GM19023 (cell line): Measurements from ENCODE around the gene ITGA5.

ENCODE experiments used
- ATAC-seq: cut with Tn5 transposase; IDR thresholded peaks from one replicate; pipeline ENCODE4 v1.9.1; 2021; ENCODE audit warnings: mild to moderate bottlenecking, moderate library complexity; ENCODE audit not compliant: unreplicated experiment

Gene ITGA5

DNA sequence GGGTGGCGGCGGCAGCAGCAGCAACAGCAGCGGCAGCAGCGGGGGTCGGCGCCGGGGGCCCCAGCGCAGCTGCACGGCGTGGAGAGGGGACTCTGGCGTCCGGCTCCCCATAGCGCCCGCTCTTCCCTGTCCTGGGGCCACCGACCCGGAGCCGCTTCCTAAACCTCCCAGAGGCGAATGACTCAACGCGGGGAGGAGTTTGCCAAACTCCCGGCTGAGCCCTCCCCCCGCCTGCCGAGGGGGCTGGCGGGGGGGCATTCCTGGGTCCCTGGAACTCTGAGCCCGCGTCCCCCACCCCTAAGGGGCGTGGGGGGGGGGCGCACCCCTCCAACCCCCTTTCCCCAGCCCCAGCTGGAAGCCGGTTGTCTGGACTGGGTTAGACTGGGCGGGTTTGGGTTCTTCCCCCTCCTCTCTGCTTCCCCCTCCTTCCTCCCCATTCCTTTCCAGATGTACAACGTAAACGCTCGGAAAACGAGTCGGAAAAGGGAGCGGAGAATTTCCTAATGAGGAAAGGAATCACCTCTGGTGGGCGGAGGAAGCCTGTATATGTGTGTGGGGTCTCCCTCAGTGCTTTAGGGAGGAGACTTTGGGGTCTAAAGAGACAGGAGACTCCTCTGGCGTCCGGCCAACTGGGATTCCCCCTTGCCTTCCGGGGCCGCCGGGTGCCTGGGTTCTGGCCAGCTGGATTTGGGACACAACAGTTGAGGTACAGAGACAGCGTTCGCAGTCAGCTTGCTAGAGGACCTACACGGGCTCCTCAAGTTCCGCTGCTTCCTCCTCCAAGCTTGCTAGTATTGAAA, at the start of gene ITGA5:
ITGA5 (minus strand) TSS at position 179 of the 800 bp plus-strand sequence; CDS start at position 111, 68 bp downstream.
- no peak for ATAC-seq

DNA sequence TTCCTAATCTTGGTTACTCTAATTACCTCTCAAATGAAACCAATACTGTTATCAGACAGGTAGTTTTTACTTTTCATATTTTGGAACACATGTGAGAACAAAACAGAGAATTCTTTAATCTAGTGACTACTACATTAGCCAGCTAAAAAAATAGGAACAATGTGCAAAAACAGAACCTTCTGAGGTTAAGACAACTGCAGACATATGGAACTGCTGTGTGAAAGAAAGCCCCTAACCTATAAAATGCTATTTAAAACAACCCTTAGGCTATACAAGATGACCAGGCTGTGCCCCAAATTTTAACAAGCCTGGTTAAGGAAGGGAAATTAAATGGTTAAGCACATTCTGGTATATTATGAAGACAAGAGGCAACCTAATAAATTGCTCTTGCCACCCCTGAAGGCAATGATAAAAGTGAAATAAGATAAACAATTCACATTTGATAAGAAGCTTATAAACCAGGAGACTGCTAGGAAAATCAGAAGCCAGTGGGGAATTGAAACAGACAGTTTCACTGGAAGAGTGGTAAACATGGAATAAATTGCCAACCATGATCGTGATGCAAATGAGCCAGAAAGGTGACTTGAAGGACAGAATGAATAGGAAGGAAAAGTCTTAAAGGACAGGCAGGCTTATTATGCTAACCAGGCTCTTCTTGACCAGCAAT, 46.9 kb upstream of the ITGA5 start:
- no peak for ATAC-seq

DNA sequence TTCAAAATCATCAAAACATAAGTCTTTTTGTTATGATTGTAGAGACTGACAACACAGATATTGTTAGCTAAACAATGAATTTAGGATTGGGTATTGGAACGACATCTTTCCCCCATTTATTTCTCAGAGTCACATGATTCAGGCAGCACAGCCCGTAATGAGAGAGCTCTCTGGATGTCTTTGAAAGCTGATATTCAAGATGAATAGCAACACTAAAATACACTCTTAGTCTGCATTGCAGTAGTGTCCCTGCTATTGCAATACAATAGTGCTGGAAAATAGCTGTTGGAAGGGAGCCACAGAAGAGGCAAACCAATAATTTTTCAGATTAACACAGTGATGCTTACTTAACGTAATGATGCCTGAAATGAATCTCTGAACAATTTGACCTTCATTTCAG, 44.4 kb upstream of the ITGA5 start:
- ATAC-seq, result no peak

DNA sequence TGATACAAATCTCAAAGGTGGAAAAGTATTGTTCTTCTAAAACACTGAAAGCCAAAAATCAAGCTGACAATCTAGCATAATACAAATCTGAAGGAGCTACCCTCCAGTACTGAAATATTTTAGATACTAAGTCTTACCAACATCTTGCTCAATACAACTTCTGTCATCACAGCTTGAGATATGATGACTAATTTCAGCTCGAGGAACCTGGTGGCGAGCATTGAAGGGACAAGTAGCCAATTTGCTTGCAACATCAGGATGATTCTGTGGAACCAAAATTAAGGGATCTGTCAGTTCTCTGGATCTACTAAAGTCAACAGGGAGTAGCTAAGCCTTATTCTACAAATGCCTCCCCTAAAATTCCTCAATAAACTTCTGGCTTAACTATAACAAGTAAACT, 44.0 kb upstream of the ITGA5 start:
- ATAC-seq, result no peak

DNA sequence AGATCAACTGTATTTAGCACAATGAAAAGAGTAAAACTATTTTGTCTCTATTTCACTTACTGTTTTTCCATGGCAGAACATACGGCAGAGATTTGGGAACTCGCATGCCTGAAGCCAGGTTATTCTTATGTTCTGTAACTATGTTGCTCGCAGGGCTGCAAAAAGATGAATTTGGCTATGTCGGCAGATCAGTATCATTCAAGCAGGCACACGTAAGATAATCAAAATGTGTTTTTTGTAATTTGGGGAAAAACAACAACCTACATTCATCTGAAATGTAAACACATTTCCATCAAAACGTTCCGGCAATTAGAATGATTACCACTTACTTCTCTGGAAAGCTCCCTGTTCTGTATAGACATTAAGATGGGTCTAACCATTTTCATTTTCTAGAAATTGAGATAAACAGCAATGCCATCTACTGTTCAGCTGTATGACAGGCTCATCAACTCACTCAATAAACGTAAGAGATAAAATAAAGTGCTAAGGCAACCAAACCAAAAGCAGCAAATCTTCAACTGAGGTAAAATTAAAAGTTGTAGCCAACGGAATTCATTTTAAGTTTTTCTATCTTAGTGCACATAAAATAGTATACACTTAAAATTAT, 41.4 kb upstream of the ITGA5 start:
- no peak for ATAC-seq

DNA sequence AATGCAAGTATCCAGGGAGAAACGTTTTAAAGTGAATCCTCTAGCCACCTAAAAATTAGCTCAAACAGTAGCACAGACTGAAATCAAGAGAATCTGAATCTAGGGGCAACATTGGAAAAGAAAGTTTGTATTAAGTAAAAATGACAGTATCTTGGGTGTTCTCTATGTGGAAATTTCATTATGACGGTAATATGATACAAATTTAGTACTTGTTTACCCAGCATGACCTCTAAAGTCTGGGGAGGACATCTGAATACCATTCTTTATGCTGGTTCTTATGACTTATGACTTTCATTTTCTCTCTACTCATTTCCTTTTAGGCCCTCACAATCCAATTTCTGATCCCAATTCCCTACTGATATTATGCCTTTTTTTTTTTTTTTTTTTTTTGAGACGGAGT, 40.3 kb upstream of the ITGA5 start:
- ATAC-seq, result no peak

DNA sequence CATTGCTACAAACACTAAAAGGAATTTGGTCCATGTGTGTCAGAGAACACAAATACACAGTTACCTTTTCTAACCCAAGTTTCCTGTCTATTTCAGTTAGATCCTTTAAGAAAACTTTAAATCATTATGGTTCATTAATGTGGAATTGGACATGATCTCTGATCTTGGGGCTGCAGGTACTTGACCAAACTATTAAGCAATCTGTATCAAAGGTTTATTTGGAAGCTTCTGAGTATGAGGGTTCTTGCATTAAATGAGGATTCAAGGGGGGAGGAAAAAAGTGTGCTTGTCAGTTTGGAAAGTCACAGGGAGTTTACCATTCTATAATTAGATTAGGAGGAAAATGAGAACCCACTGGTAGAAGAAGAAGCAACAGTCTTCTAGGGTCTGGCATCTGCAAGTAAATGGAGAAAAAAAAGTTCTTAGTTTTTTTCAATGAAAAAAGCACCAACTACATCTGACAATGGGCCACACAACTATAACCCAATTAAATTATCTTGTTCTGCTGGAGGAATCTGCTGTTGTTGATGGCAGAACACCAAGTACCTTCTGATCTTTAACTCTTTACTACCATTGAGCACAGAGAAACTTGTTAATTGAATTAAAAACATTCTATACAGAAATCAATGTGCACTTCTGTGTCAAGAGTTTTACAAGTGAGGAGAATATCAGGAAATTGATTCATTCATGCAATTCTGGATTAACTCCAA, 36.8 kb upstream of the ITGA5 start:
- ATAC-seq, result no peak

DNA sequence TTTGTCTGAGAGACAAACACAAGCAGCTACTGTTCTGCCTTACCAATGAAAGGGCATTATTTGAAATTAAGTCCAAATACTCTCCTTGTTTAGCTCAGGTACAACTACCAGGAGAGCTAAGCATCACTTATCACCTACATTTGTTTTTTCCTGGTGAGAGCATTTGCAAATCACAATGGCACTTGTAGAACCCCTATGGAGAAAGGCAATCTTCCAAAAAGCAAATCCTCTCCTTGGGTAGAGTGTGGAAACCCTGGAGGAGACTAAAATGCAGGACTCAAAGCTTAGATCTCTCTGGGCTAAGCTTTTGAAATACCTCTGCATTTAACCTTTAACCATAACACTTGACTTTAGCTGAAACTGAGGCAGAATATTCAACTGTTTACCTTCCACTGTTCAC, 33.6 kb upstream of the ITGA5 start:
- ATAC-seq, result no peak

DNA sequence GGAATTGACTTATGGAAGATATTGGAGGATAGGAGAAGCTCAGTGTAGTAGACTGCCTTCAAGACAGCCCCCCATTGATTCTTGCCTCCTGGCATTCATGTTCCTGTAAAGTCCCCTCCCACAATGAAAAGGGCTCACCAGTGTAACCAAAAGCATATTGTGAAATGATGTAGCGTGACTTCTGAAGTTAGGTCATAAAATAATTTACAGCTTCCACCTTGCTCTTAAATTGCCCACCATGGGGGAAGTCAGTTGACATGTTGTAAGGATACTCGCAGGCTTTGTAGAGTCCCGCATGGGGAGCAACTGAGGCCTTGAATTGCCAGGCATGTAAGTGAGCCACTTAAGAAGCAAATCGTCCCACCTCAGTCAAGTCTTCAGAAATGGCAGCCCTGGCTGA, 29.3 kb upstream of the ITGA5 start:
- ATAC-seq, result no peak

DNA sequence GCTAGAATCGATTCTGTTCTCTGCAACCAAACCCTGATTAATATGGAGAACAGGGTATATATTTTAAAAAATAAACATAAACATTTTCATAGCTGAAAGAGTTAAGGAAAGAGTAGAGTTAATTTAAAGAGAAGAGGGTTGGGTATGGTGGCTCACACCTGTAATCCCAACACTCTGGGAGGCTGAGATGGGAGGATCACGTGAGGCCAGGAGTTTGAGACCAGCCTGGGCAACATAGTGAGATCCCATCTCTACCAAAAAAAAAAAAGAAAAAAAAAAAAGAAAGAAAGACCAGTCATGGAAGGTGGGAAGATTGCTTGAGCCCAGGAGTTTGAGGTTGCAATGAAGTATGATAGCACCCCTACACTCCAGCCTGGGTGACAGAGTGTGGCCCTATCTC, 28.9 kb upstream of the ITGA5 start:
- no peak for ATAC-seq

DNA sequence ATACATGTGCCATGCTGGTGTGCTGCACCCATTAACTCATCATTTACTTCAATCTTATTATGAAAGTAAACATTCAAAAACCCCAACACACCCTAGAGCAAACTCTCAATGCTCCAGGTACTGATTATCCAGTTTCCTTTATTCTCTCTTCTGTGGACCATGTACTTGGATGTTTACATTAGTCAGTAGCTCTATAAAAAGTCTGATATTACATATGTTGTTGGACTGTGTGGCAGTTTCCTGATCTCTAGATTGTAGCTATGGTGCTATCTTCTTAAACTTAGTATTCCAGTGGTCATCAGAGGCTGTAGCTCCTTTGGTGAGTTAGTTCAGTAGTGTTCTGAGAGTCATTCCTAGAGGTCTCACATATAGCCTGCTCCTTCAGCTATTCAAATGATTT, 25.1 kb upstream of the ITGA5 start:
- ATAC-seq, result no peak

DNA sequence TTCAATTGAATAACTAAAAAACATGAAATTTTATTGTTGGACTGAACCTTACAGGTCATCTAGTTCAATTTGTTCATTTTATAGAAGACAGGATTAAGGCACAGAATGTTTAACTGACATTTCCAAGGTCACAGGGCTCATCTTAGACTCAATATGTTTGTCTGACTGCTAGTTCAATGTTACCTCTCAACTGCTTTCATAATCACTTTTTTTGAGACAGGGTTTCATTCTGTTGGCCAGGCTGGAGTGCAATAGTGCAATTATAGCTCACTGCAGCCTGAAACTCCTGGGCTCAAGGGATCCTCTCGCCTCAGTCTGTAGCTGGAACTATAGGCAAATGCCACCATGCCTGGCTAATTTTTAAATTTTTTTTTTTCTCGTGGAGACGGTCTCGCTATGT, 24.4 kb upstream of the ITGA5 start:
- no peak for ATAC-seq

DNA sequence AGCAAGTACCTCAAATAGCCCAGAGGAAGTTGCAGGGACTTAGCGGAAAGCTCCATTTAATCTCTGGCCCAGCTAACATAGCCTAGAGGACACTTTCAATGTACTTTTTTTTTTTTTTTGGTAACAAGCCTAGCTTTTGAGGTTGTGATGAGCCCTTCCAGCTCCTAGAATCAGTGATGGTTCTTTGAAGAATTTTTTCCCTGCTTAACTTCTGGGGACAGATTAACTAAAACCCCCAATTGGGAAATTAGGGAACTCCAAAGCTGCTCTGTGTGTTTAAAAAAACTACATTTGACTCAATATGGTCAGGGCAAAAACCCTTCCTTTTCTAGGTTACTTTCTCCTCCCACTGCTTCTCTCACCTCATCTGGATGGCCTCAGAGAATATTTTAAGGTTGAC, 23.9 kb upstream of the ITGA5 start:
- ATAC-seq, result no peak

DNA sequence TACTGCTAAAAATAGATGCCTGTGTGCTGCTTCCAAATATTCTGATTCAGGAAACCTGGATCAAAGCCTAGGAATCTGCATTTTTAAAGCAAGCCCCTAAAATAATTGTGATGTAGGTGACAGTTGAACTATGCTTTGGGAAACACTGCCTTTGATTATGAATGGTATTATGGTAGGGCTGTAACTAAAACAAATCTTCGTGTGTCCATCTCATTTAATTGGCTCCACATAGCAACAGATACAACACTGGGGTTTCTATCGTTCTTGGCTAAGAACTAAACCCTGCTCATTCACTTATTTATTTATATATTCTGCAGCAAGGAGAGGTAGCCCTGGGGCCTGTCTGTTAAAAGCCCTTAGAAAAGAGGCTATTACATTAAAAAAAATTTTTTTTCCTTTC, 23.0 kb upstream of the ITGA5 start:
- no peak for ATAC-seq

DNA sequence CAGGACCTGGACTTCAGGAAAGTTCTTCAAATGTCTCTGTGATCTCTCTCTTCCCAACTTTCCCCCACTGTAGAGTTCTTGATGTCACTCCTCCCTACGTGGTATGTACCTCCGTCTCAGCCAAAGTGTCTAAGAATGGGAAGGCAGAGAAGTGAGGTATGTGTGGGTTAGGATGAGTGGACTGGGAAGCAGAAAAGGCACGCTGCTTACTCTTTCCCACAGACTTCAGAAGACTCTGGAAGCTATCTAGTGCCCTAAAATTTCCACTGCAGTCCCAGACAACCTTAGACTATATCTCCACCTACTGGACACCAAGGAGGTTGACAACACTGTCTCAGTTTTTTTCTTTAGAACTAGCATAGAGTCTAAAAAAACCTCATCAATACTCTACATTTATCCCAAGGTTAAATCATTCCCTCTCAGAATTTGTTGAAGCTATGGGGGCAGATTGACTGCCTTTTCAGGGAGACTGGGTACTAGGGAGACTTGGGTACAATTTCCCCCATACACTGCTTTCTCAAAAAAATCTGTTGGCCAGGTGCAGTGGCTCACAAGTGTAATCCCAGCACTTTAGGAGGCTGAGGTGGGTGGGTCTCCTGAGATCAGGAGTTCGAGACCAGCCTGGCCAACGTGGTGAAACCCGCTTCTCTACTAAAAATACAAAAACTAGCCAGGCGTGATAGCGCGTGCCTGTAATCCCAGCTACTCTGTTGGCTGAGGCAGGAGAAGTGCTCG, 20.6 kb upstream of the ITGA5 start:
- no peak for ATAC-seq

DNA sequence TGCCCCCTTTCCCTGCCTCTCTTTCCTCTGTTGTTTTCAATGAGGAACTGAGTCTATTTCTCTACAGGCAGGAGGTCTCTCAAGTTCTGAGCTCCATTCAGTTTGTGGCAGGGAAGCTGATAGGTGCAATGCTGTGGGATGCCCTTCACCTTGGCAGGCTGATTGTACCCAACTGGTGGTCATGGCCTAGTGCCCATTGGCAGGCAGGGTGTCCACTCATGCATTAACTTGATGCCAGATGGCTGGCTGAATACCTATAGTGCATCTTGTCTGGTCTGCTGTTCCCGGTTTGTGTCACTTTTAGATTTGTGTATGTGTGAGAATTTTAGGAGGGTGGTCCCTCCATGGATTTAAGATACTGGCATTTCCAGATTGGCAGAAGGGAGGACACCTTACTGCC, 20.0 kb upstream of the ITGA5 start:
- no peak for ATAC-seq

DNA sequence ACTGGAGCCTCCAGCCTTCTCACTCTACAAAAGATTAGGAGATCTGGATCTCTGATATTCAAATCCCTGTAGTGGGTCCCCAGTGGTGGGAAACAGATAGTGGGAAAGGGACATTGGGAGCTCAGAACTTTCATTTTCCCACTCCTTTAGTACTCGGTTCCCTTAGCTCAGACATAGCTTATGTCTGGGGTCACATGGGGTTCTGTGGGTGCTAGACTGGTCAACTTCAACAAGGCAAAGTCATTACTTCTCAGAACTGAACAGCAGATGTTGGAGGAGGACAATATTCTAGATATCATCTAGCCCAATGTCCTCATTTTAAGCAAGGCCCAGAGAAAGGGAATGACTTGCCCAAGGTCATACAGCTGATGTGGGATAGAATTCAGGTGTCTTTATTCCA, 19.5 kb upstream of the ITGA5 start:
- no peak for ATAC-seq

DNA sequence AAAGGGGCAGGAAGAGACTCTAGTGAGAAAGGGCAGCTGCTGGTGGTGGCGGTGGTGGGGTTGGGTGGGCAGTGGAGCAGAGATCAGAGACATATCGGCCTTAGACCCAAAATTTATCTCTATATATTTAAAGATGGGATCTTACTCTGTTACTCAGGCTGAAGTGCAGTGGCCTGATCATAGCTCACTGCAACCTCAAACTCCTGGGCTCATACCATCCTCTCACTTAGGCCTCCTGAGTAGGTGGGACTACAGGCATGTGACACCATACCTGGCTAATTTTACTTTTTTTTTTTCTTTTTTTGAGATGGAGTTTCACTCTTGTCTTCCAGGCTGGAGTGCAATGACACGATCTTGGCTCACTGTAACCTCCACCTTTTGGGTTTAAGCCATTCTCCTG, 18.6 kb upstream of the ITGA5 start:
- ATAC-seq, result no peak

DNA sequence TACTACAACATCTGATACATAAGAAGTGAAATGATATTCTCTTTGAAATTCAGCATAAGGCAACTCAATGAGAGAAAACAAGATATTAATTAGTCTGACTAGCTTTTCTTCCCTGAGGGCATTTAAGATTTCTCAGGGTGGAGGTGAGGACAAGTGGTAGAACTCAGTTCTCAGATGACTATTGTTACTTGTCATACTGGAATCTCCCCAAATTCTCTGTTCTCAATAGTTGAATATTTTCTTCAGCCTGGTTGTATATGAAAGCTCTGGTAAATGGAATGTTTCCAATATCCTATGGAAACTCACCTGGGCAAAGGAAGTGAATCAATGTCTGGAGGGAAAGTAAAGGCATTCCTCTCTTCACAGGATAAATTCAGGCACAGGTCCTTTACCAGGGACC, 18.2 kb upstream of the ITGA5 start:
- ATAC-seq, result no peak

DNA sequence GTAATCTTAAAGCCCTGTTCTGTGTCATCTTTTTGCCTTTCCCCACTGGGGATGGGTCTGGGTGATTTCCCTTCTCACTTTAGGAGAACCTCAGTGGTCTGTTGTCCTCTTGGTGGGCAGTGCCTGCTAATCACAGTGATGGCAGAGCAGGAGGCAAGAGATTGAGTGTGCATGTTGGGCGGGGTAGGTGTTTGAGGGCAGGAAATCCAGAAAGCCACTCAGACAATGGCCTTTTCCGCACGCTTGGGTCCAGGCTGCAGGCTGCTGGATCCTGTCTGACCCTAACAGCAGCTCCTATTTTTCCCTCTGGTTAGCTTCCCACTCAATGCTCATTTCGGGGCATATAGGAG, 13.7 kb upstream of the ITGA5 start:
- no peak for ATAC-seq
